ENCODE data around the gene PHF23. TPM values are rescaled to one million over a fixed set of nuclear protein-coding genes. Genes with fewer than 3 reads are reported as not detected.

Gene PHF23
- total RNA-seq, 1 donor from 2014 or later, result 53.0 TPM

- no peak for DNase-seq (ENCODE audit: extremely low read depth, low read depth, low spot score)
Measured at GRCh38 chr17:7221278-7222092, 17.8 kb downstream of the PHF23 start.

DNA sequence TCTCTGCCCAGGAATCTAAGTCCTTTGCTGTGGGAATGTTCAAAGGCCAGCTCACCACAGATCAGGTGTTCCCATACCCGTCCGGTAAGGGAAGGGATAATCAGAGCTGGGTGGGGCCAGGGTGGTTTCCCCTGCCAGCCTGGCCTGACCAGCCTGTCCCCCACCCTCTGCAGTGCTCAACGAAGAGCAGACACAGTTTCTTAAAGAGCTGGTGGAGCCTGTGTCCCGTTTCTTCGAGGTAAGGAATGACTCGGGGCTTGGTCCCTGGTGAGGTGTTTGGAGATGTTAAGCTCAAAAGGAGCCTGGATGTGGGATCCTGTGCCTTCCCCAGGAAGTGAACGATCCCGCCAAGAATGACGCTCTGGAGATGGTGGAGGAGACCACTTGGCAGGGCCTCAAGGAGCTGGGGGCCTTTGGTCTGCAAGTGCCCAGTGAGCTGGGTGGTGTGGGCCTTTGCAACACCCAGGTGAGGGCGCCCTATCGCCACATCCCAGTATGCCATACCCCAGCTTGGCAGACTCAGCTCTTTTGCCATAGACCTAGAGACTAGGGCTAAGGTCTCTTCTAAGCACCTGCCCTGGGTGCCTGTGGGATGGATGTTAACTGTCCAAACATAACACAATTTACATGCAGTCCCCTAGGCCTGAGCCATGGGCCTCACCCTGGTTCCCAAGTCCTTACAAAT lies 18.5 kb downstream of the PHF23 start:
- no peak for DNase-seq (ENCODE audit: extremely low read depth, low read depth, low spot score)

- DNase-seq (ENCODE audit: extremely low read depth, low read depth, low spot score), result no peak
Measured at GRCh38 chr17:7219812-7220592, 19.3 kb downstream of the PHF23 start, which contains the start of the genes ACADVL and DLG4. Gene ACADVL (plus strand): TSS chr17:7219938. CDS start chr17:7219985, 47 bp downstream. Gene DLG4 (minus strand): TSS chr17:7219836.

- DNase-seq (ENCODE audit: extremely low read depth, low read depth, low spot score), result no peak
Measured at GRCh38 chr17:7219229-7219811, 19.9 kb downstream of the PHF23 start.

DNA sequence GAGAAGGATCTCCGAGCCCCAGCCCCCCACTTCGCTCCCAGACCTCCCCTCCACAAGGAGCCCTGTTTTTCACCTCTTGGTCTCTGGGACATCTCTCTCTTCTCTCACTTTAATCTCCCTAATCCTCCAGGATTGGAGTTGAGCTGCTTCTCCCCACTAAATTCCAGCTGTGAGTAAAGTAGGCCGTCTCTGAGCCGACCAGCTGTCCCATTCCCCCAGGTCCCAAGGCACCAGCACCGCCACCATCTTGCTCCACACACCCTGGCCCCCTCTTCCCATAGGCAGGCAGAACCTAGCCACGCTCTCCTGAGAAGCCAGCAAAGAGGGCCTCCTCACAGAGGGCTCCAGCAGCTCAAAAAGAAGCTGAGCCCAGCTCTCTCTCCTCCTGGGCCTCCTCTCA lies 20.5 kb downstream of the PHF23 start:
- no peak for DNase-seq (ENCODE audit: extremely low read depth, low read depth, low spot score)

- DNase-seq (ENCODE audit: extremely low read depth, low read depth, low spot score), result no peak
Measured at GRCh38 chr17:7218166-7218565, 21.1 kb downstream of the PHF23 start.

- DNase-seq (ENCODE audit: extremely low read depth, low read depth, low spot score), result no peak
Measured at GRCh38 chr17:7217113-7217987, 21.9 kb downstream of the PHF23 start.

DNA sequence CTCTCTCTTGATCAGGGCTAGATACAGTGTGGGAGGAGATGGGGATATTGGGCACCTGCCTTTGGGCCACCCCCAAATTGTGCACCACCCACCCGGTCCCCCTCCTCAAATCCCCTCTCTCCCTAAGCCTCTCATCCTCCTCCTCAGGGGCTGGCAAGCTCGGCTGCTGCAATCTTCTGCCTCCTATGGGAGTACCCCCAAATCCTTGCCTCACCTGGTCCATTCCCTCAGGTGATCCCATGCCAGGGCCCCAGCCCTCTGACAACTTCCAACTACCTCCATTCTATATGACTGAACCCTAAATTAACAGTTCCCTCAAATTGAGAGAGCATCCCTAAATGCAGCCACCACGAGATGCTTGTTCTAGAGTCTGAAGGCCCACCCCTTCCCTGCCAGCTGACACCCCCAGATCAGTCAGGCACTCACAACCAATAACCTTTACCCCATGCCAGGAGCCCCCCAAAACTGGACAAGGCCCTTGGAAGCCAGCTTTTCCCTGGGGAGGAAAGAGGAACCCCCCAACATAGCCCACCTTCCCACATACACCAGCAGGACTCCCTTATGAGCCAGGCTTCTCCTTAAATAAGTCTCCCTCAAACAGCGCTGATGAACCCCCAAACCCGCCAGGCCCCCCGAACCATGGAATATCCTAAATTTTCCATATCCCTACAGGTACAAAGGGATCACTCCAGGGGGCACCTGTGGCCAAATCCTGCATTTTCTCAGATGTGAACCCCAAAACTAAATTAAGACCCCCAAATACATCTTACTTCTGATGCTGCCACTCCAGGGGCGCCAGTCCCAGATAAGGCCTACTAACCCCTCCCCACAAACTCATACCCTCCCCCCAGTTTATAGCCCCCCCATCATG lies 22.8 kb downstream of the PHF23 start:
- no peak for DNase-seq (ENCODE audit: extremely low read depth, low read depth, low spot score)

GRCh38 chr17:7215652-7216180 lies 23.5 kb downstream of the PHF23 start:
- no peak for DNase-seq (ENCODE audit: extremely low read depth, low read depth, low spot score)

GRCh38 chr17:7215136-7215638 lies 24.1 kb downstream of the PHF23 start:
- no peak for DNase-seq (ENCODE audit: extremely low read depth, low read depth, low spot score)

DNA sequence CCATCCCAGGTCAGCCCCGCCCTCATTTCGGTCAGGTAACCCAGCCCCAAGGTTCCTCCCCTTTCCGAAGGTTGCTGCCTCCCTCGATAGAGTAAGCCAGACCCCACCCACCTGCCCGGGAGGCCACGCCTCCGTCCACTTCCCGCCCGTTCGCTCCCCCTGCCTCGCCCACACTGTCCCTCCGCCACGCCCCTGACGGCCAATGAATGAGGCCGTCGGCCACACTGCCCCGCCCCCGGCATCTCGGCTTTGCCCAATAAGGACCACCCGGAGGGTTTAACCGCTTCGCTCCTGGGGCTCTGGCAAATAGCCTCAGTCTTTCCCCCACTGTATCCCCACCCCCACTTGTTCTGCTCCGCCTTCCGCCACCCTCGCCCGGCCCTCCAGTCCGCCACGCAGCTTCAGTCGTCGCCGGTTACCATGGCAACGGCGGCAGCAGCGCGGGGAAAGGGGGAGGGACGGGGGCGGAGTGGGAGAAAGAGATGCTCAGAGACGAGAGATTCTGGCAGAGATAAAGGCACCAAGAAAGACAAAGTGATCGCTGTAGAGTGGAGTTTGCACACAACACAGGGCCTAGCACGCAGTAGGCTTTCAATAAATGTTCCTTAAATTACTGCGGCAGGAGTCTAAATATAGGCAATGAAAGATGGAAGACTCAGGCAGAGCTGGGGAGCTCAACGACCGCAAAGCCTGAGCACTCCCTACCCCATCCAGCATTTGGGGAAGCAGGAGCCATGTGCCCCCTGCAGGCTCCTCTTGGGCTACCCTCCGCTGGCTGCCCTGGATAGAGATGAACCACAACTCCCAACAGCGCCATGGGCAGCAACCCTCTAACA lies 24.7 kb downstream of the PHF23 start:
- no peak for DNase-seq (ENCODE audit: extremely low read depth, low read depth, low spot score)

GRCh38 chr17:7213895-7214299 lies 25.4 kb downstream of the PHF23 start:
- DNase-seq (ENCODE audit: extremely low read depth, low read depth, low spot score), result no peak

DNA sequence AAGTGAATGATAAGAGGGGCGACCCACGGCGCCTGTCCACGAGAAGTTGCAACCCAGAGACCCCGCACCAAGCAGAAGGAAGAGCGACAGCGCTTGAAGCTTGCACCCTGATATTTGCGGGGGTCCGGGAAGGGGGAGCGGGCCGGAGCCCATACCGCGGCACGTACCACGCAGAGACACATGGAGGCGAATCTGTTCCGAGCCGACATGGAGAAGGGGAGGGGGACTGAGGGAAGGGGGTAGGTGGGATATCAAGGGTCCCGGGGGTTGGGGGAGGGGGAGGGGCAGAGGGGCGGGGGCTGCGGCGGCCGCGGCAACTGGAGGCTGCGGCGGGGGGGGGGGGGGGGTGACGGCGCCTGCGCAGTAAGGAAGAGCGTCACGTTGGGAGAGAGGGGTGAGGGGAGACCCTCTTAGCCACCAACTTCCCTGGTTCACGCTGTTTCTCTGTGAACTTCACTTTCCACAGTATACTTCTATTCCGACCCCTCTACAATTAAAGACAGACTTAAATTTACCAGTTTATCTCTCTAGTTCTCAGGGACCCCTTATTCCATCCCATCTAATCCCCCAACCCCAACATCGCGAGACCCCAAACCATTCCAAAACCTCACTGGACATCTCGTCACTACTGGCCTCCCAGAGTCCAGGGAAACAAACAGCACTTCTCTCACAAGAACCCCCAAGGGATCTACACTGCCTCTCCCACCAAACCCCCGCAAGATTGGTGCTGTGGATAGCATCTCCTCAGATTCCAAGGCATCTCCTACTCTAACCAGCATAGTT lies 27.6 kb downstream of the PHF23 start:
- no peak for DNase-seq (ENCODE audit: extremely low read depth, low read depth, low spot score)

DNA sequence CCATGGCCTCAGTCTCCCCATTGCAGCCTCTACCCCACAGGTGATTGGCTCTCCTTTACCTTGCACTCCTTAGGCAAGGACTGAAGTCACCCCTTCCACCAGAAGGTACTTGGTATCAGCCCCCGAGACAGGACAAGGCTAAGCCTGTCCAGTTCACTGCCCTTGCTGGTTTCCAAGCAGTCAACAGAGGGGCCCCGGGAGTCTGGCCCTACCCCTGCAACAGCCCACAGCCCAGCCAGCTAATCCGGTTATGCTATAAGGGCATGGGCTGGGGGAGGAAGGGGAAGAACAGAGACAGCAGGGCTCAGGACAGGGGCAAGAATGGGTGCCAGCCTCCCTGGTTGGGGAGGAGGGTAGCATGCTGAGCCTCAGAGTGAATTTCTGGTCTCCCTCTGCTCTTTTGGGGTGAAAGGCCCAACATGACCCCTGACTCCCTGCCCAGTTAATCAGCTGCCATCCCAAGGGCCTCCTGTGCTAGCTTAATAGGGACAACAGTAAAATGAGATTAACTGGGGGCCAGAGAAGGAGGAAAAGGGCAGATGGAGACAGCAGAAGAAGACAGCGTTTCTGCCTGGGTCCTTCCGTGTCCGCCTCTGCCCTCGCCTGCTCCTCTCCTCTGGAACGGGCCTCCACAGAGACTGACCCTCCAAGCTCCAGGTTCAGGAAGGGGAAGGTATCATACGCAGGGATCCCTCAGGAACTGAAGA lies 30.4 kb downstream of the PHF23 start:
- DNase-seq (ENCODE audit: extremely low read depth, low read depth, low spot score), result no peak

DNA sequence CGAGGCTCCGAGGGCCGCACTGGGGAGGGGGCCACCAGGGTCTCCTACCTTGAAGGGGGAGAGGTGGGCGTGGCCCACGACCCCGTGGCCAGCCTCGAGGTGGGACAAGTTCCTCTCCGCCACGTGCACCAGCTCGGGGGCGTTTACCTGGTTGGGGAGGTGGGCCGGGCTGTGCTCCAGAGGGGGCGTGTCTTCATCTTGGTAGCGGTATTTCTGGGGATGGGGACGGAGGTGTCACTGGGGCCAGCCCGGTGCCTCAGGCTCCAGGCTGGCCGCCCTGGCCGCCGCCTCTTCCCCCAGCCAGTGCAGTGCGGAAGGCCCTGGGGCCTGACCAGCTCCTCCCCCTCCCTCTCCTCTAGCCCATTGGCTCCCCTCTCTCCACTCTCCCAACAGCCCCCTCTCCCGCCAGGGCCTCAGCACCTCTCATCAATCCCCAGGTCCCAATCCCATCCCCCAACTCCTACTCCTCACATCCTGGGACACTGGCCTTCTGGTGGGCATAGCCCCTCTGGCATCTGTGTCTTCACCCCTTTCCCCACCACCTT lies 31.2 kb downstream of the PHF23 start:
- no peak for DNase-seq (ENCODE audit: extremely low read depth, low read depth, low spot score)

Measured in glomerular endothelial cell (primary cell).